Measurements from ENCODE around the gene STAC3. TPM values are rescaled to one million over a fixed set of nuclear protein-coding genes. Genes with fewer than 3 reads are reported as not detected.

The STAC3 gene
- total and polyA plus RNA-seq, 7 donors: 0.41 to 4.6 (median 1.8) TPM

DNA sequence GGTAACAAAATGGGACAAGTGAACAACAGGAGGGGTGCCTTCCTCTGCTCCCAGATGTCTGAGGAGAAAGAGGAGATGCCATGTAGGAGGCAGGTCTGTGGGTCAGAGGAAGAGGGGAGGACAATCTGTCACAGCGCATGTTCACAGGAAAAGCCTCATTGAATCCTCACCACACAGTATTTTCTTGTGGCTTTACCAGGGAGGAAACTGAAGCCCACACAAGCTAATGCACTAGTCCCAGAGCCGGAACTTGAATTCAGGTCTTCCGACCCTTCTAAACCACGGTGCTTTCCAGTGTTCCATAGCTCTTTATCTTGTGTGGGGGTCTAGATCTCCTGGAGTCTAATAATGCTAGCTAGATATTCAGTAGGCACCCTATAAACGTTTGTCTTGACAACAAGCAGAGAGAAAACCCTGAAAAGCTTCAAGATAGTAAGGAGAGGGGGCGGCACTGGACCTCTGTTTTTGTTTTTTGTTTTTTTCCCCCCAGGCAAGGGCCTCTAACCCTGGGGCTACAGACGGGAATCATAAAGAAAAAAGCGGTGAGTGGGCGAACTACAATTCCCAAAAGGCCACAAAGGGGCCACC is 21.8 kb downstream of the STAC3 start:
- Histone ChIP-seq H3K4me3 (peak overlapping the region in 3 of 4 donors; percentile 49 to 71 (median 64)), H3K36me3 (peaks cover 4 to 30% (median 19%) of the 10 kb centered on the region in 4 donors), H3K27ac (peak overlapping the region in 2 of 4 donors; percentile 73 to 79), H3K9me3 (no peaks in the 10 kb centered on the region), H3K27me3 (peaks cover 28 to 38% (median 34%) of the 10 kb centered on the region in 3 donors), H3K4me1 (peaks cover 0 to 37% (median 28%) of the 10 kb centered on the region in 4 donors)
- TF ChIP-seq, protein P1, sequence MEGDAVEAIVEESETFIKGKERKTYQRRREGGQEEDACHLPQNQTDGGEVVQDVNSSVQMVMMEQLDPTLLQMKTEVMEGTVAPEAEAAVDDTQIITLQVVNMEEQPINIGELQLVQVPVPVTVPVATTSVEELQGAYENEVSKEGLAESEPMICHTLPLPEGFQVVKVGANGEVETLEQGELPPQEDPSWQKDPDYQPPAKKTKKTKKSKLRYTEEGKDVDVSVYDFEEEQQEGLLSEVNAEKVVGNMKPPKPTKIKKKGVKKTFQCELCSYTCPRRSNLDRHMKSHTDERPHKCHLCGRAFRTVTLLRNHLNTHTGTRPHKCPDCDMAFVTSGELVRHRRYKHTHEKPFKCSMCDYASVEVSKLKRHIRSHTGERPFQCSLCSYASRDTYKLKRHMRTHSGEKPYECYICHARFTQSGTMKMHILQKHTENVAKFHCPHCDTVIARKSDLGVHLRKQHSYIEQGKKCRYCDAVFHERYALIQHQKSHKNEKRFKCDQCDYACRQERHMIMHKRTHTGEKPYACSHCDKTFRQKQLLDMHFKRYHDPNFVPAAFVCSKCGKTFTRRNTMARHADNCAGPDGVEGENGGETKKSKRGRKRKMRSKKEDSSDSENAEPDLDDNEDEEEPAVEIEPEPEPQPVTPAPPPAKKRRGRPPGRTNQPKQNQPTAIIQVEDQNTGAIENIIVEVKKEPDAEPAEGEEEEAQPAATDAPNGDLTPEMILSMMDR (IDR thresholded peaks at IDR 0.05): peak in 3 of 4 experiments; percentile 3 to 57 (median 24)
- TF ChIP-seq POLR2AphosphoS5 (IDR thresholded peaks at IDR 0.05): no peak
- intact Hi-C loops (cut with DNase I): no loop called here
- 7 to 14% methylated on average over 9 of the region's 9 CpGs for WGBS, 2 donors
- DNase-seq: no peak

DNA sequence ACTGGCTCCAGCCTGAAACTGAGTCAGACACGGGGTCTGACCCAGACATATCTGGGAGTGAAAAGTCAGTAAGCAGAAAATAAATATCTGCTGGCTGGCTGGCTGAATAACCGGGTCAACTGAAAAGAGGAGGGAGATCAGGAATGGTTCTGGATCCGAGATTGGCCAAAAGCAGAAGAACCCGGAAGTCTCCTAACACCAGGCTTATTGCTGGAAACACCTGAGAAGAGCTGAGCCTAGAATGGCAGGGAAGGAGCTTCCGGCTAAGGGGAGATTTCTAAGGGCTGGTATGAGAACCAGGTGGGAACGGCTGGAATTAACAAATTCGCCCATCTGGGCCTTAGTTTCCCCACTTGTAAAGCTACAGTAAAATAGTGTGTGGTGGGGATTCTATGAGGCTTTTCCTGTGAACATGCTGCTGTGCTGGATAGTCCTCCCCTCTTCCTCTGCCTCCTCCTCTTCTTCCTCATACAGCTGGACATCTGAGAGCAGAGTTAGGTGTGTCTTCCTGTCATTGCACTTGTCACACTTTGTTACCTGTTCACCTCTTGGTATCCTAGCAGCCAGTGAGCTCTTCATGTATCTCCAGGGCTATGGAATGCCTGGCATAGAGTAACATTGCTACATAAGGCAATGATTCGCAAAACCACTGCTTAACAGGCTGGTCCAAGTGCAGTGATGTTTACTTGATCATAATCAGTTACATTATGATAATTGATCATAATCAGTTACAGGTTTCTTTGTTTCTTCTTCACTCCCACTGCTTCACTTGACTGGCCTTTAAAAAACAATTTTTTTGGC is 23.5 kb downstream of the STAC3 start:
- TF ChIP-seq POLR2AphosphoS5 (IDR thresholded peaks at IDR 0.05) (no peak), EP300 (IDR thresholded peaks at IDR 0.05) (no peak), POLR2A (IDR thresholded peaks at IDR 0.05) (no peak)
- TF ChIP-seq, protein P1 (IDR thresholded peaks at IDR 0.05): no peak
- H3K27me3 ChIP-seq: peaks cover 44 to 55% (median 50%) of the 10 kb centered on the region in 3 donors
- intact Hi-C loops (cut with DNase I): no loop called here
- H3K36me3 ChIP-seq: peaks cover under 1 to 14% (median 8%) of the 10 kb centered on the region in 4 donors
- H3K9me3 ChIP-seq: no peaks in the 10 kb centered on the region
- H3K4me3 ChIP-seq: no peak overlapping the region
- 26 to 40% methylated on average over 8 of the region's 8 CpGs for WGBS, 2 donors
- DNase-seq: no peak
- H3K27ac ChIP-seq: no peak overlapping the region
- H3K4me1 ChIP-seq: peaks cover 0 to 37% (median 28%) of the 10 kb centered on the region in 4 donors

DNA sequence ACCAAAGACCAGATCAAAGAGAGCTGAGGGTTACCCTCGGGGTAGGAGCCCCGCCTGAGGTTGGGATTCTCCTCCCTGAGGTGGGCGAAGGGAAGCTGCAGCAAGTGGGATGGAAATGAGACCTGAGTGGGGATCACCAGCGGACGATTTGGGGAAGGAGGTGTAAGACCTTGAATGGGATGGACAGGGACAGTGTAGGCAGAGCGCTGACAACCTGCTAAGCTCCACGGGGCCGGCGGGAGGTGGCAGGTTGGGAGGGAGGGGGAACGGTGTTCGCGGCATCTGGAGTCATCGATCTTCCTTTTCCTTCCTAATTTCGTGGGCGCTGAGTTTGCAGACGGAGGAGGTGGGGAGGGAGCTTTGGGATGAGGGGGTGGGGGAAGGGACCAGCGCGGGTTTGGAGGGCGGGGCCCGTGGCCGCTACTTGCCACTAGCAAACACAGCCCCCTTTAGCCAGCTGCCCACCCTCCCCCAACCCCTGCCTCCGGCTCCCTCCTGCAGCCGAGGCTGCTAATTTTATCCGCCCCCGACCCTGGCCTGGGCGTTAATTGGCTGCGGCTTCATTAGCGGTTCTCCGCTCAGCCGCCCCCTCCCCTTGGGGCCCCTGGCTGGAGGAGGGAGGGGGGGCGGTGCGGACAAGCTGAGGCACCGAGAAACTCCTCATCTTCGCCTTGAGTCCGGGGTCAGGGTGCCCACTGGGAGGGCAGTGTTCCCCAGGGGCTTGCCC is 24.2 kb downstream of the STAC3 start:
- H3K4me3 ChIP-seq: no peak overlapping the region

DNA sequence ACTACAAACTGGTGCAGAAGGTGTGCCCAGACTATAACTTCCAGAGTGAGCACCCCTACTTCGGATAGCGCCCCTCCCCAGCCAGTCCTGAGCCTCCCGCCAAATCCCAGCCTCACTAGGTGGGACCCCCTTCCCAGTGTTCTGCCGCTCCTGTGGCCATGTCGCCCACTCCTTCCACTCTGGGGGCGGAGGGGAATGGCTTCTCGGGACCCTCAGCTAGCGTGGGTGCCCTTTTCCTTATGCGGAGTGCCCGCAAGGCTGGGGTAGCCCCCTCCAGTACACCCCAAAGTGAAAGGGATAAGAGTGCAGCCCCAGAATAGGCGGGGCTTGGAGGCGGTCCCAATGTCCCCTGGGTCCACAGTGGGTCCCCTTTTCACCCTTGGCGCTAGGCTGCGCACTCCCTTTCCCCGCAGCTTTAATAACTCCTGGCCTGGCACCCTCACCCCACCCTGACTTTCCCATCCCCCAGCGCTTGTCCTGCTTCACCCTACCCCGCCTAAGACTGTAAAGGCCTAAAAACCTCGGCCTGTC is 25.2 kb downstream of the STAC3 start:
- H3K9me3 ChIP-seq: no peaks in the 10 kb centered on the region
- peaks cover 57 to 72% (median 68%) of the 10 kb centered on the region in 3 donors for H3K27me3 ChIP-seq
- peaks cover 0 to 39% (median 25%) of the 10 kb centered on the region in 4 donors for H3K4me1 ChIP-seq
- no peak for DNase-seq
- H3K27ac ChIP-seq: no peak overlapping the region
- H3K4me3 ChIP-seq: no peak overlapping the region
- whole genome bisulfite sequencing, 2 donors: 26 to 30% methylated on average over 18 of the region's 18 CpGs
- intact Hi-C loops (cut with DNase I): no loop called here
- TF ChIP-seq EP300 (IDR thresholded peaks at IDR 0.05) (no peak), POLR2A (IDR thresholded peaks at IDR 0.05) (no peak), POLR2AphosphoS5 (IDR thresholded peaks at IDR 0.05) (no peak)
- TF ChIP-seq, protein P1 (IDR thresholded peaks at IDR 0.05): no peak
- H3K36me3 ChIP-seq: no peaks in the 10 kb centered on the region

More for the DNA sequence above, 24.2 kb downstream of the STAC3 start:
- TF ChIP-seq EP300 (IDR thresholded peaks at IDR 0.05) (no peak), POLR2A (IDR thresholded peaks at IDR 0.05) (no peak), POLR2AphosphoS5 (IDR thresholded peaks at IDR 0.05) (no peak)
- TF ChIP-seq, protein P1 (IDR thresholded peaks at IDR 0.05): no peak
- H3K36me3 ChIP-seq: peaks cover 0 to 6% (median 2%) of the 10 kb centered on the region in 4 donors
- no peak overlapping the region for H3K27ac ChIP-seq
- H3K4me1 ChIP-seq: peaks cover 0 to 37% (median 28%) of the 10 kb centered on the region in 4 donors
- intact Hi-C loops (cut with DNase I): no loop called here
- H3K9me3 ChIP-seq: no peaks in the 10 kb centered on the region
- 9 to 17% methylated on average over 35 of the region's 35 CpGs for WGBS, 2 donors
- peaks cover 48 to 62% (median 58%) of the 10 kb centered on the region in 3 donors for H3K27me3 ChIP-seq
- DNase-seq: no peak

All from sigmoid colon (tissue), 7 donors.